ENCODE measurements around the gene CDCA7L. TPM values are rescaled to one million over a fixed set of nuclear protein-coding genes. Genes with fewer than 3 reads are reported as not detected.

CDCA7L gene
- total RNA-seq, 1 donor from 2014 or later: 53.0 TPM

DNA sequence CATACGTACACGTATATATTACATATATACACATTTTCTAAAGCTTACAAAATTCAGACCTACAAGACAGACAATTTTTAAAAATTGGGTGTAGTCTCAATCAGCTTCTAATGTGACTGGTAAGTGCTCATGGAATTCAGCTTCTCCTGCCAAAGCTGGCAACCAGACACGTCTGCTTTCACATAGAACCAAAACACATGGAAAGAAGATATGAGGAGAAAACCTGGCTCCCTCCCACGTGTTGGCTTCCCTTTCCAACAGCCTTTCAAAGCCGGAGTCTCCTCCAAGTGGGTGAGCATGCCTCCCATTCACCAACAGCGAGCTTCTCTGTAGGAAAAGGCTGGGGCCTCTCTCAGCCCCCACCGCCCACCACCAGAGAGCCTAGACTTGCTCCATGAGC, 33.4 kb downstream of the CDCA7L start:
- TF ChIP-seq, protein P1, sequence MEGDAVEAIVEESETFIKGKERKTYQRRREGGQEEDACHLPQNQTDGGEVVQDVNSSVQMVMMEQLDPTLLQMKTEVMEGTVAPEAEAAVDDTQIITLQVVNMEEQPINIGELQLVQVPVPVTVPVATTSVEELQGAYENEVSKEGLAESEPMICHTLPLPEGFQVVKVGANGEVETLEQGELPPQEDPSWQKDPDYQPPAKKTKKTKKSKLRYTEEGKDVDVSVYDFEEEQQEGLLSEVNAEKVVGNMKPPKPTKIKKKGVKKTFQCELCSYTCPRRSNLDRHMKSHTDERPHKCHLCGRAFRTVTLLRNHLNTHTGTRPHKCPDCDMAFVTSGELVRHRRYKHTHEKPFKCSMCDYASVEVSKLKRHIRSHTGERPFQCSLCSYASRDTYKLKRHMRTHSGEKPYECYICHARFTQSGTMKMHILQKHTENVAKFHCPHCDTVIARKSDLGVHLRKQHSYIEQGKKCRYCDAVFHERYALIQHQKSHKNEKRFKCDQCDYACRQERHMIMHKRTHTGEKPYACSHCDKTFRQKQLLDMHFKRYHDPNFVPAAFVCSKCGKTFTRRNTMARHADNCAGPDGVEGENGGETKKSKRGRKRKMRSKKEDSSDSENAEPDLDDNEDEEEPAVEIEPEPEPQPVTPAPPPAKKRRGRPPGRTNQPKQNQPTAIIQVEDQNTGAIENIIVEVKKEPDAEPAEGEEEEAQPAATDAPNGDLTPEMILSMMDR (IDR thresholded peaks at IDR 0.05; ENCODE audit: unreplicated experiment): no peak
- Mint-ChIP-seq H3K27me3 (no peaks in the 10 kb centered on the region), H3K27ac (no peak overlapping the region), H3K4me1 (ENCODE audit: low read depth) (no peaks in the 10 kb centered on the region), H3K4me3 (ENCODE audit: low read depth) (no peak overlapping the region), H3K36me3 (ENCODE audit: insufficient read depth) (peaks cover 25% of the 10 kb centered on the region), H3K9me3 (ENCODE audit: low read depth) (no peaks in the 10 kb centered on the region)
- DNase-seq (ENCODE audit: low spot score, unreplicated experiment): no peak

DNA sequence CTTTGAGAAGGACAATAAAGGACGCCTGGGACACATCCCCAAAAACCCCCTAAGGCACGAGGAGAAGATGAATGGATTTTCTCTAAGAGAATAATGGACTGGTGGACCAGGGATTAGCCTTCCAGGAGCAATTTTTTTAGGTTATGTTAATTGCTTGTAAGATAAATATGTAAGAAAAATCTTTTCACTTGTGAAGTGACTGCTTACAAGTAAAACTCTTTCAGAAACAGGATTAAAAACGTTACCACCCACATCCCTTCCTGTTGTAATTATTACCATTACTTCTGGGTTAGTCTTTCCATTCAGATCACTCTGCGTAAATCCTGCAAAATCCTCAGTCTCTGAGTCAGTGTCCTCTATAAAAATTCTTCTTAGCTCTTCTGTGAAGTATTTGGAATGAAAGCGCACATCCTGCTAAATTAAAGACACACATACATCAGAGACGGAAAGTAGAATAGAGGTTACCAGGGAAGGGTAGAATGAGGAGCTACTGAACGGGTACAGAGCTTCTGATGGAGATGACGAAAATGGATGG, 34.3 kb downstream of the CDCA7L start:
- DNase-seq (ENCODE audit: low spot score, unreplicated experiment): no peak
- Mint-ChIP-seq H3K27ac (no peak overlapping the region), H3K4me3 (ENCODE audit: low read depth) (no peak overlapping the region), H3K4me1 (ENCODE audit: low read depth) (no peaks in the 10 kb centered on the region), H3K27me3 (no peaks in the 10 kb centered on the region), H3K9me3 (ENCODE audit: low read depth) (no peaks in the 10 kb centered on the region), H3K36me3 (ENCODE audit: insufficient read depth) (peaks cover 27% of the 10 kb centered on the region)
- TF ChIP-seq, protein P1 (IDR thresholded peaks at IDR 0.05; ENCODE audit: unreplicated experiment): no peak

DNA sequence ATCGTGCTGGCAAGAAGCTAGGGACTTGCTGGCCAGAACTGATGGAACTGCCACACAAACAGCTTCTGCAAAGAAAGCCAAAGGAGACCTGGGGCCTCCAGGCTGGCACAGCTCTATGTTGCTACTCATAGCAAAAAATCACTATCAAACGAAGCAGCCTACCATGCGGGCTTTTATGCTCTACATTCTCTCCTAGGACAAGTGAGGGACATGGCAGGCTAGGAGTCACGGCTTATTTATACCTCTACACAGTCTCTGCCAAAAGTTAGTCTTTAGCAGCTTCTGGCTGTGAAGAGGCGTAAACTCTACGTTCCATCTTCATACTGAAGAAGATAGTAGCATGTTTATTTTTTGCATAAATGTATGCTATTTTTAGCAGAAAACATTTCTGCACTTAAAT, 35.4 kb downstream of the CDCA7L start:
- H3K4me1 Mint-ChIP-seq (ENCODE audit: low read depth): no peaks in the 10 kb centered on the region
- TF ChIP-seq, protein P1 (IDR thresholded peaks at IDR 0.05; ENCODE audit: unreplicated experiment): no peak
- no peak for DNase-seq (ENCODE audit: low spot score, unreplicated experiment)
- no peak overlapping the region for H3K27ac Mint-ChIP-seq
- H3K4me3 Mint-ChIP-seq (ENCODE audit: low read depth): no peak overlapping the region
- H3K27me3 Mint-ChIP-seq: no peaks in the 10 kb centered on the region
- peaks cover 34% of the 10 kb centered on the region for H3K36me3 Mint-ChIP-seq (ENCODE audit: insufficient read depth)
- no peaks in the 10 kb centered on the region for H3K9me3 Mint-ChIP-seq (ENCODE audit: low read depth)

DNA sequence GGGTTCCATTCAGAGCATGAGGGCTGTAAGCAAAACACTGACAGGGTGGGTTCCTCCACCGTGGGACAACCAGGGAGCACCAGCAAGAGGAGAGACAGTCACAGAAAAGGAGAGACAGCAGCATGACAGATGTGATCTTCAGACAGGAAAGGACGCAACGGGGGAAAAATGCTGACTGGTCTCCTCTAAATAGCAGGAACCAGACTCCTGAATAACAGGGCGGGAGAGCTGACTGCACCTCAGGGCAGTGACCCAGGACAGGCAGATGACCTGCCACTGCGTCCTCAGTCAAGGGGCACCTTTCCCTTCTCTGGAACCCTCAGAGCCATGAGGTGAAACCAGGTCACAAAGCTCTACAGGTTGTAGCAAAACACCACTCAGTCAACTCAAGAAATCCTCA, 37.0 kb downstream of the CDCA7L start:
- no peak for DNase-seq (ENCODE audit: low spot score, unreplicated experiment)
- Mint-ChIP-seq H3K36me3 (ENCODE audit: insufficient read depth) (peaks cover 31% of the 10 kb centered on the region), H3K4me3 (ENCODE audit: low read depth) (no peak overlapping the region), H3K9me3 (ENCODE audit: low read depth) (no peaks in the 10 kb centered on the region), H3K27ac (no peak overlapping the region), H3K27me3 (no peaks in the 10 kb centered on the region), H3K4me1 (ENCODE audit: low read depth) (no peaks in the 10 kb centered on the region)
- TF ChIP-seq, protein P1 (IDR thresholded peaks at IDR 0.05; ENCODE audit: unreplicated experiment): no peak

DNA sequence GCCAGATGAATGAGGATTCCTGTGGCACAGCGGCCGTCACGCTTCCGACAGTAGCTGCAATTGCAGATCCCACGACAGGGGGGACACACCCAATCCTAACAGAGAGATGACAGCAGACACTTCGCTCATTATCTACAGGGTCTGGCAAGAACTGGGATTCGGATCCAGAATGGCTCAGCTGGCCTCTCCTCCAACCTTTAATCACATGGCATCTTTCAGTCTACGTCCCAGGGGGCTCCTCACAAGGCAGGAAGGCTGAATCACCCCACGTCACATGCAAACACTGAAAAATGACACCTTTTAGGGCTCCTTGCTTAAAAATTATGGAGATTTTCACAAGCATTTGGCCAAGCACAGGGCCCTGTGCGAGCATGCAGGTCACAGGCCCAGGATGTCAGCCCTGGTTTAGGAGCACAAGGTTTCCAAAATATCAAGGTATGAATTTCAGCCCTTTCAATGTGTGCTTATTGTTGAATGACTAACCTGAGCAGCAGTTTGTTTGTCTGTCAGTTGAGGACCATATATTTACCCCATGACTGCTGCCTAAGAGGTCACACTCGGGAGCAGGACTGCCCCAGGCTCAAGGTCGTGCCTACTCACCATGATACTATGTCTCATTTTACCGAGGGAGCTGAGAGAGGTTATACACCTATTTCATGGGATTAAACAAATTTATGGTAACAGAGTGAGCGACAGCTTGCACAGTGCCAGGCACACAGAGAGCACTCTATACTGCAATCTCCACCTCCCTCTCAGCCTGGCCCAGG, 42.5 kb downstream of the CDCA7L start:
- peaks cover 35% of the 10 kb centered on the region for H3K36me3 Mint-ChIP-seq (ENCODE audit: insufficient read depth)

More for the DNA sequence above, 42.5 kb downstream of the CDCA7L start:
- Mint-ChIP-seq H3K27me3 (no peaks in the 10 kb centered on the region), H3K4me3 (ENCODE audit: low read depth) (no peak overlapping the region), H3K9me3 (ENCODE audit: low read depth) (no peaks in the 10 kb centered on the region), H3K4me1 (ENCODE audit: low read depth) (no peaks in the 10 kb centered on the region), H3K27ac (peak overlapping the region; percentile 13)
- no peak for DNase-seq (ENCODE audit: low spot score, unreplicated experiment)
- TF ChIP-seq, protein P1 (IDR thresholded peaks at IDR 0.05; ENCODE audit: unreplicated experiment): no peak

Data from progenitor cell of endocrine pancreas (in vitro differentiated cells).